NCI-H345 (cell line): Measurements from ENCODE around the gene ZRANB2.
A peak's percentile ranks its signal among the peaks of the same experiment; 100 is the strongest.

Experiments
- DNase-seq: peaks from one replicate; lab custom pipeline; 2025; lab: John Stamatoyannopoulos, UW

The ZRANB2 gene

DNA sequence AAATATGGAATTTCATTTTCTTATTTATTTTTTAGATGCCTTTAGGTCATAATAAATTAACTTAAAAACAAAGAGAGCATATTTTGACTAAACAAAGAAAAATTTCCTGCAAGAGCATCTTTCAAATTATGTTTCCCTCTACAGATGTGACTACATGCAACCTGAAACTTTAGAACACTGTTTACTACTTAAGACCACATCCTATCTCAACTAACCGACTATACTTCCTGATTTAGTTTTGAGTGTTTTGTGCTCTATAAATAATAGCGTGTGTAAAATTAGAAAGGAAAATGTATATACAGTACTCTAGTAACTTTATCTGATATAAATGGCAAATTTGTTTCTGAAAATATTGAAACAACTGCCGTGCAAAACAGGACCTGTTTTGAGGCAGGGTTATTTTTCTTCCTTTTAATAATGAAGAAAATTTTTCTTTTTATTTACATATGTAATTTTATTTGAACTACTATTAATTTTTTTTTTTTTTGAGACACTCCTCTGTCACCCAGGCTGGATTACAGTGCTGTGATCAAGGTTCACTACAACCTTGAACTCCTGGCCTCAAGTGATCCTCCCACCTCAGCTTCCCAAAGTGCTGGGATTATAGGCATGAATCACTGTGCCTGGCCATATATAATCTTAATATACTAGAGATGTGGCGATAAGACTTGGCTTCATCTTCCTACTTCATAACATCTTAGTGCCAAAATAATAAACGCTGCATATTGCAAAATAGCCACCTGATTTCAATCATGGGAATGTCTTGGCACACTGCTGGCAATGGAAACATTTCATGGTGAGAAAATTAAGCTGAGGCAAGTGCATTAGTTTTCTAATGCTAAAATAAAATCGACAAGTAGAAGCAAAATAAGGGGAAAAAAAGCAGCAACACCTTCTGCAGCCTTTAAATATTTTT is 12.3 kb downstream of the ZRANB2 start:
- no peak for DNase-seq

DNA sequence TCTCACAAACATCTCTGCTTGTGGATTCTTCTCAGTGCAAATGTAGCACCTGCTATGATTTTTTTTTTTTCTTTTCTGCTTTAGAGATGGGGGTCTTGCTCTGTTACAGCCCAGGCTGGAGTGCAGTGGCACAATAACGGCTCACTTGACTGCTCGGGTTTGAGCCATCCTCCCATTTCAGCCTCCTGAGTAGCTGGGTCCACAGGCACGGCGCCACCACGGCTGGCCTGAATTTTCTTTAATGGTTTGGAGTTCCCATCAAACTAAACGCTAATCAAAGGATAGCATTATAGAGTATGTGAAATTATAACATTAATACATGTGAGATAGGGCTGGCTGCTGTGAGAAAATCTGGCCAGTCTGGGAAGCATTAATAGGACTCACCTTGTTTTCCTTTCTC is 26.0 kb downstream of the ZRANB2 start:
- DNase-seq, result no peak

DNA sequence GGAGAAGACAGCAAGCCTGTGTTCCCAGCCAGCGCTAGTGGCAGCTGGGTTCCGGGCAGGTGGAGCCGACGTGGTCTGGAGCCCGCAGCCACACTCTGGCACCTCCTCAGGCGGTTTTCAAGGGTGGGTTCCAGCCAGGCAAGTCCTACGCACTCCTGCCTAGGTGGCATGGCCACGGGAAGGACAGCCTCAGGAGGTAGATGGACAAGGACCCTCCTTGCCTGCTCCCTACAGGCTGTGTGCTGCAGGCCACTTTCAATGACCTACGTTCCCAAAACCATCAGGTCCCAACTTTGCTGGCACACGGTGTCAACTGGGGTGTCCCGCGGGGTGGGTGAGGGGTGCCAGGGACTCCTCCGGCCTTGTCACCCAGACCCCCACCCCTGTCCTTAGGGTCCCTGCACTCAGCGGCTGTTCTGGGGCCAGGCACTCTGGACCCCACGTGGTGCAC is 26.5 kb downstream of the ZRANB2 start:
- DNase-seq, result peak; percentile 13

DNA sequence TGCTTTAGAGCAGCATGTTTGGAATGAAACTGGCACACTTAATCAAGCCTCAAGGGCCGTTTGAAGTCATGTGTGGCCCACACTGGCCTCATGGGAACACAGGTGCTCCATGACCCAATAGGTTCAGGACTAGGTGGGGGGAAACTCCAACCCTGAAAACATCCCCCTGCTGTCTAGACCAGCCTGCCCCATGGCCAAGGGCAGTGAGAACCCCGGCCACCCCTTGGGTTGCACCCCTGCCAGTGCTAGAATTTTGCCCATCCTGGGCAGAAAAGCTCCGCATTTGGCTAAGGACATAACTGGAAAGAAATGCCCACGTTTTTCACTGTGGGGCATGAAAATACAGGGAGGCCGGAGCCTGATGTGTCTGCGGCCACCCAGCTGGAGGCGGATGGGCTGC is 27.1 kb downstream of the ZRANB2 start:
- no peak for DNase-seq

DNA sequence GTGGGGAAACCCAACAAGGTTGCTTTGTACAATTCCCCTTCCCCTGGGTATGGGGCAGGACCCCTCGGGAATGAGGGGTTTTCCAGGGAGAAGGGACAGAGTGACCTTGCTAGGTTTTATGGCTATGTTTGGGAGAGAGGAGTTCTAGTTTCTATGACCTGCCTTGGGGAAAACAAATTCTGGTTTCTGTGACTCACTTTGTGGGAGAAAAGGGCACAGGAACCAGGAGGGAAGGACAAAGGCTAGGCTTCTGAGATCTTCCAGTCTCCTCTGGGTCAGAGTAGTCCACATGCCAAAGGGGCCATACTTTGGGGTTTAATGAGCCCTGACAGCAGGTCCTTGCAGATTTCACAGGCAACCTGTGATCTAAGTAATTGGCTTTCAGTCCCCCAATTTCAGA is 27.7 kb downstream of the ZRANB2 start:
- DNase-seq, result no peak

DNA sequence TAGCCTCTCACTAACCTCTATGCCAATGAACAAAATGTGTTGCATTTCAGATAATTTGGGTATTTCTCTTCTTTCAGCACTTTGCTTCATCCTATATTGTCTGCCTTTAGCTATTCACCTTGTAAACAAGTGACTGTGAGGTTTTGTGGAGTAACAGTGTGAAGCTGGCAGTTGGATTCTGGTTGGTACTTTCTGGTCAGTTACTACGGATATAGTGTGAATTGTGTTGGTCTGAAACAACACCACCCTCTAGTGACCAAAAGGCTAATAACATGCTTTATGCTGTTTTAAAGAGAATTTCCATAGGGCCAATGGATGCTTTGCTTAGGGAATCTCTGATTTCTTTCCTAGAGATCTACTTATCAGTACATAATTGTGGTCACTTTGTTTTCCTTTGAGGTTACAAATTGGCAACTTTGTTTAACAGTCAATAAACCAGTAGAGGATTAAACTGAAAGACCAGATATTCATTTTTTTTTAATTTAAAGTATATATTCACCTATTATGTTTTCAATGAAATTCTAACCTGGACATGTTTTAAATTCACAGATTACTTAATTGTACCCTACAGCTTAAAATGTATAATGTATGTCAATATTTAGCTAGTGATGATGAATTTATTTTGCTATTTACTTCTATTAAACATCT is 30.8 kb downstream of the ZRANB2 start:
- DNase-seq, result peak; percentile 72

DNA sequence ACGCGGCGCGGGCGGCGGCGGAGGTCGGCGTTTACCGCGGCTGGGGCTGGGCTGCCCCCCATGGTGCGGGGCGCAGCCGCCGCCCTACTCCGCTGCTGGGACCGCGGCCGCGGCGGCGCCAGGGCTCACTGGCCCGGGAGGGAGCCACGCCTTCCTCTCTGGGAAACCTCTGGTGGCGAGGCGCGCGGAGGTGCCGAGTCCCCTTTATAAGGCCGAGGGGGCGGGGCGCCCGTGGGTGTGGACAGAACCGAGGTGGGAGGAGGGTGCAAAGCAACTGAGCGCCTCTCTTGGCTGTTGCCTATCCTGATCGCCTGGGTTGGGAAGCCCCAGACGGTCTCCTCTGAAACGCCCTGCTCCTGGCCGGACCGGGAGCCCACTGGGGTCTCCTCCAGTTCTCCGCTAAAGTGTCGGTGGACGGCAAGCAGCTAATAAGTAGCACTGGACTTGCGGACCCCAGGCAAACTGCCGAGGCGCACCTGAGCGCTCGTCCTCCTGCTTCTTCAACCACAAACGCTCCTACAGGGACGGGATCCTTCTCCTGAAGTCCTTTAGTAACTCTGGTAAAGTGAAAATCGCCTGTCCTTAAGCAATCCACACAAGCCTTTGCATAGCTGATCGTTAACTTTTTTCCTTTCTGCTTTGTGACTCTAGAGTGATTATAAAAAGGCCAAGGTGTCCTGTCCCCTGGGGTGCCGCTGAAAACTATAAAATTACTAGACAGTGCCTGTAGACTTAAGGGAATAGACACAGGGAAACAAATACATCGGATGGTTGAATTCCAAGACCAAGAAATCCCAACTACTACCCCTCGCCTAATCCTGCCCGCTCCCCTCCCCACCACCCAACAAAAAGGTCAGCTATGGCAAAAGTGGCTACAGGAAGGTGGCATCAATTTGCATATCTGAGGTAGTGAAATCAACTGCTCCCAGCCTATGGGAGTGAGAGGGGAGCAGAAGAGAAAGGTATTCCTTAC is 32.9 kb downstream of the ZRANB2 start, which contains the start of gene PTGER3:
TSS of gene PTGER3 (minus strand) at position 182 of the 973 bp plus-strand sequence. CDS start 239 bp downstream, outside the sequence.
- DNase-seq, result peak; percentile 77

DNA sequence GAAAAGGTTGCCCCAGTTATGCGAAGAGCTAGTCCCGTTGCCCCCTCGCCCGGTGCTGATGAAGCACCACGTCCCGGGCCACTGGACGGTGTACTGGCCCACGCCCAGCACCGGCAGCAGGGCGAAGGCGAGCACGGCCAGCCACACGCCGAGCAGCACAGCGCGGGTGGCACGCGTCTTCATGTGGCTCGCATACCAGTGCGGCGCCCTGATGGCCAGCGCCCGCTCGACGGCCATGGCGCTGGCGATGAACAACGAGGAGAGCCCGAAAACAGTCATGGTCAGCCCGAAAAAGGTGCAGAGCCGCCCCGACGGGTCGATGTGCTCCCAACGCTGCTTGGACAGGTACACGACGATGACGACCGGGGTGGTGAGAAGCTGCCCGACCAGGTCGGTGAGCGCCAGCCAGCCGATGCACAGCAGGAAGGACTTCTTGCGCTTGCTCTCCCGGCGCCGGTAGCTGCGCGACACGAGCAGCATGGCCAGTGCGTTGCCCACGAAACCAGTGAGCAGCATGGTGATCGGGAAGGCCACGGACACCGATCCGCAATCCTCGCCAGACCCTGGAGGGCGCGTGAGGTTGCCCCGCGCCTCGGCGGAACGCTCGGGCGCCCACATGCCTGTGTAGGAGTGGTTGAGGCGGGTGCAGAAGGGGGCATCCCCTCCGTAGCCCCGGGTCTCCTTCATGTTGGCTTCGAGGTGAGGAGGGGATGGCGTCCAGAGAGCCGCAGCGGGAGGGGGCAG is 33.8 kb downstream of the ZRANB2 start:
- DNase-seq, result peak; percentile 38

DNA sequence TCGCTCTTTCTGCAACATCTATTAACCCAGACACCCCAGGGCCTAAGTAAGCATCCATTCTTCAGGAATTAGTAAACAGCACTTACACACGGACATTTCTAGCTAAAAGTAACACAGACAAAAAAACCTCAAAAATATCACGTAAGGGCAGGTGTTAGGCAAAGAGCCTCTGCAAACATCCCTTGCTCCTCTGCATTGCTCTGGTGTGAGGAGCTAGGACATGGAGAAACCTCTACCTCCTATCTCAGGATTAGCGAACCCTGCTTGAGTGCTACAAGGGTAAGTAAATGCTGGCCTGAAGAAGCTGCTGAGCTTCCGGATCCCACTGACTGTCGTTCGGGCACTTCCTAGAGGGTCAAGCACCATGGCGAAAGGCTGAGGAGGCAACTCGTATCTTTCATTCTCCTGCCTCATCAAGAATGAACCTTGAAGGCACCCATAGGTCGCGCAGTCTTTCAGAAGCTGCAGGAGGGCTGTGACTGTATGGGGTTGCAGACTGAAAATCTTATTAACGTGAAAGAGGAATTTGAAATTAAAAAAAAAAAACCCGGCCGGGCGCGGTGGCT is 35.3 kb downstream of the ZRANB2 start:
- no peak for DNase-seq

DNA sequence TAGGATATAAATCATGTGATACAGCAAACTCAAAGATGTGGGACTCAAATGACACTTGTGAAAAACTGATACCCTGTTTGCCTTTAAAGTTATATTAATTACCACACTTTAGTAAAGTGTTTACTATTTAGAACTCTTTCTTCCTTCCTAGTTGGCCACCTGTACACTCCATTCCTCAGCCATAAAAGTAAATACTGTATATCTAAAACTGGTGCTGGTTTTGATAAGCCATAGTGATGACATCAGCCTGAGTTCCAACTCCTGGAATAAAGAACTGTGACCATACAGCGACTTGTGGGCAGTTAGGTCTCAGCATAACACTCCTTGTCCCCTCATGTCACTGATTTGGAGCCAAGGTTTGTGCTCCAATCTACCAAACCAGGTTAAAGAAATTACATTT is 36.0 kb downstream of the ZRANB2 start:
- DNase-seq, result no peak

DNA sequence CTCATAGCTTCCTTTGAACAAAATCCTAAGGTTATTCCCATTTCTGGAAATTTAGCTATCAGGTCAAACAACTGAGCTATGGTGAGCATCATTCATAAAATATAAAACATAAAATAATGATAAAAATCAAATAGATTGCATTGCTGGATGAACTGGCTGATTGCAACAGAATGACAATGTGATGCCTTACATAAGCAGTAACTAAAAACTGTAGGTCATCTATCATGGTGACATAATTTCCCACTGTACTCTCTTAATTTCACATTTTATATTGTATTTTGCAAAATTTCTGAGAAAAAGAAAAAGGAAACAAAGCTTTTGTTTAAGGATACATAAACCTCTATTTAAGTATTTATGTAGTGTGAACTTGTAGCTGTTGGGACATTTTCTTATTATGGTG is 37.8 kb downstream of the ZRANB2 start:
- no peak for DNase-seq

DNA sequence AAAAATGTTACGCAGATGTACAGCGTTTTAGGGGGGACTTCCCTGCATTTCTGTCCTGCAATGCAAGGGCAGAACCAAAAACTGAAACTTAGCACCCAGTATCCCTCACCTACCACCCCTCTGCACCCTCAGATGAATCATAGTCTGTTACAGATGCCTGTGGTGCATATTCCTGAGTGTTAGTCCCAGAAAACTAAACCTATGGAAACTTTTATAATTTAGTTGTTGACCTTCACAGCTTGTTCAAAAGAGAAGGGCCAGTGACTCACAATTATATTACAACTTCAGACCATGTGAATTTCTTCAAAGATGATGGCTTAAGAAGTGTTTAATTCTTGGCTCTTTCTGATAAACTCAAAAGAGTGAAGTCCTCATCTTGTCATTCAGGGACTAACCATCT is 39.0 kb downstream of the ZRANB2 start:
- DNase-seq, result no peak

DNA sequence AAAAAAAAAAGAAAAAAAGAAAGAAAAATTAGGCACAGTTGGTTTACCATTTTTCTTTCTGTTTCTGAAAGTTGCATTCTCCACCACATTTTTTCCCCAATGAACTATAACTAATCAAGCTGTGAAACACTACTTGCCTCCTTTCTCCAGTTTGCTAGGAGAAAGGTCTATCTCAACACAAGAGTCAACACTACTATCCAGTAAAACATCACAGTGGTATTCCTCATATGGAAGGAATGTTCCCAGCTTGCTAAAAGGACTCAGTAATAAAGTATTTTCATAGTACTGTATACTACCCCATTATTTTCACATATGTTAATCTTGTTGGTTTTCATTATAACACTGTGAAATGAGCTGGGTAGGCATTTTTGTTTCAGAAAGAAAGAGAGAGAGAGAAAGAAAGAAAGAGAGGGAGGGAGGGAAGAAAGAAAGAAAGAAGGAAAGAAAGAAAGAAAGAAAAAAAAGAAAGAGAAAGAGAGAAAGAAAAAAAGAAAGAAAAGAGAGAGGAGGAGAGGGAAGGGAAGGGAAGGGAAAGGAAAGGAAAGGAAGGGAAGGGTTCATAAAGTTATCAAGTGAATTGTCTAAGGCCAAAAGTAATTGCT is 41.1 kb downstream of the ZRANB2 start:
- no peak for DNase-seq

DNA sequence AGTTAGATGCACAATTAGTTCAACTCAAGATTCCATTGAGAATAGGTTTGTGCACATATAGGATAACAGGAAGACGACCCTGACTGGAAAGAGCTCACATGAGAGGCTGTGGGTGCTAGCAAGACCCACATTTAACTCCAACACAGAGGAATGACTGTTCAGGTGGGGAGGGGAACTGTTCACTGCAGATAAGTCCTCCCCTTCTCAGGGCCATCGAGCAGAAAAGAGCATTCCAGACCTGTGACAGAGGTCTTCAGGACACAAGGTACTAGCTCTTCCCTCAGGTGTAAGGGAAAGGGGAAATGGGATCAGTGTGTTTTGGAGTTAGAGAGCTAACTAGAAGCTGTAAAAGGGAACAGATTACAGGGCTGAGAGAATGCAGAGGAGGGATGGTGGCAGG is 41.9 kb downstream of the ZRANB2 start:
- DNase-seq, result no peak

DNA sequence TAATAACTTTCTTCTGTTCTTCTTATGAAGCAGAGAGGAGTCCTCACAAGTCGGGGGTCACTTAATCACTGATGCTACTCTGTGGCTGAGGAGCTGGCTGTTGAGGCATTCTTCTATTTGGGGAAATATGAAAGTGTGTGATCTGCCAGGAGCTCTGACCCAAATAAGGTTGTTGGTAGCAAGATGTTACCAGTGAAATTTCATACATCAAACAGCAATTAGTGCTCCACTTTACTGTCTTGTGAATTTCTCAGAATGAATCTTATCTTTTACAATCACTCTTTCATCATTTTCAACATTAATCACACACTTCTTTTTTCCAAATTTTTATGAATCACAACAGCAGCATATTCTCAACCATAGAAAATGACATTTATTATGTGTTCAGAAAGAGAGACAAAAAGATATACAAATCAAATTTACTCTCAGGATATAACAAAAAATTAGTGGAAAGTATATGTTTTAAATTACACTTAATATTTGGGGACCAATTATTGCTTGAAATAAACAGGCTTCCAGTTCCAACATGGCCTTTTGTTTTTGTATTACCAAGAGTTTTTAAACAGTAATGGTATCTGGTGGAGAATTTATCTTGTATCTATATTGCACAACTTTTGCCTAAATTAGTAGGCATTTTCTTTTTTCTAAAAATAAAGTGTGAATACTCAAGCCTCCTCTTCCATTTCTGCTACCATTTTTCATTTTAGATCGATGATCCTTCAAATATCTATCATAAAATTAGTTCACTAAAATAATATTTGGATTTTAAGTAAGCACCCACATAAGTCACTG is 42.8 kb downstream of the ZRANB2 start:
- no peak for DNase-seq

DNA sequence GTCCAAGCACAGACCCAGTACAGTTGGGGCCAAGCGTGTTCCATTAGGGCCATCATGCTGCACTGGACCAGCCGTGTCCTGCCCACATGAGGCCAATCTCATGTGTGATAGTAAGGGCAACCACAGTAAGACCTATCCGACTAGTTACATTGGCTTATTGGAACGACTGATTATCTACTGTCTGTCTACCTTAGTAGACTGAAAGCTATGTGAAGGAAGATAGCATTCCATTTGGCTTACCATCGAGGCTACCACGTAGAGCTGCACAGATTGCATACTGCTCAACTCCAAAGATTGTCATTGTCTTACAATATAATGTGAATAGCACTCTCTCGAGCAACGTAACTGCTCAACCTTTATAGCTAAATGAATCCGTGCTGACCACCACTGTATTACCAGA is 43.8 kb downstream of the ZRANB2 start:
- no peak for DNase-seq

DNA sequence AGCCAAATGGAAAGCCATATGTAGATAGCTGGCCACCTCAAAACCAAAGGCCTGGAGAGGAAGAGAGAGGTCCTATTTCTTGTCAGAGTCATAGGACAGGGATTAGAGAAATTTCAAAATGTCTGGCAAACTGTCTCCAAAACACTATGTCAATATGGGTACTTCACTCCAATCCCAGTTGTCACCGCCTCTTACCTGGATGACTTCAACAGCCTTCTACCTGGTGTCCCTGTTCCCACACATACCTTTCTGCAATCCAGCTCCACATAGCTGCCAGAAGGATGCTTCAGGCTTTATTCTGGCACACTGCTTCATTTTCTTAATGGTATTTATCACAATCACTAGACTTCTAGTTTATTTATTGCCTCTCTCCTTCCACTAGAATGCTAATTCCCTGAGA is 47.7 kb downstream of the ZRANB2 start:
- DNase-seq, result no peak

DNA sequence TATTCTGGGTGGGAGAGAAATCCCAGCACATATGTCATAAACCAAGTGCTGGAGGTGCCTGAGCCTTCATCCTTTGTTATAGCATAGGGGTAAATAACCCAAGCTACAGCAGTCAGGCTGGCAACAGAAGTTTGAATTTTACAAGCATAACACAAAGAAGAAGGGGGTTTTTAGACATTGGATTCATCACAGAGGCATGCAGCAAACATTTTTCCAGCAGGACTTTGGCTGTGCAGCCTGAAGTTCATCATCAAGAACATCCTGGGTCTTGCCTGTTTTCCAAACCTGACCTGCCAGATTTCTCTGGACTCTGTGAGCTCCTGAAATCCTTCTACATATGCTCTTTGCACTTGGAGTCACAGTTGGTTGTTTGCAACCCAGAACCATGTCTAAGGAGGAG is 49.4 kb downstream of the ZRANB2 start:
- DNase-seq, result no peak

DNA sequence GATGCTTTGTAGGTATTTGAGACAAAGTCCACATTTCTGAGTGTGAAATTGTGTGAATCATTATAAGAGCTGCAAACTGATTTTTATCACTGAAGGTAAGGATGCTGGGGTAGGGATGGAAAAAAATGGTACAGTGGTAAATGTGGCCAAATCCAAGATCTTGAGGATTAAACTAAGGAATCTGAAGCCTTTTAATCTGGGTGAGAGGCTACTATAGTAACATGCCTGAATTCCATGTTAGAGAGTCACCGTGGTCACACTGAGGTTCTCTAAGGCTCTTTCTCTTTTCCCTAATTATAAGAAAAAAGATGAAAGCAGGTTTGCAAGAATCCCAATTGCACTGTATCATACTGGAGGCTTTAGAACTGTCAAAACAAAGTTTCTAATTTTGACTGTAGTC is 50.8 kb downstream of the ZRANB2 start:
- DNase-seq, result no peak

DNA sequence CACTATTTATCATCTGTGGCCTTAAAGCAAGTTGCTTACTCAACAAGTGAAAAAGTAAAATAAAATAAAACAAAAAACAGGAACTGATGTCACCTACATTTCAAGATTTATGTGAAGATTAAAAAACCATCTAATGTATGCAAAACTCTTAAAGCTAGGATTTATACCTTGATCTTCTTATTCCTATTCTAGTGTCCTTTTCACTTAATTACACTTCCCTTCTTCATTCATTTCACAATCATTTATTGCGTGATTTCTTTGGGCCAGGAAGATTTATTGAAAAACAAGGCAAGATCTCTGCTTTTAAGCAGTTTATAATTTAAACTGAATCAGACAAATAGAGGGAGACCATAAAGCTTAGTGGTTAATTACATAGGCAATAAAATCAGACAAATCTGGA is 51.9 kb downstream of the ZRANB2 start:
- DNase-seq, result no peak
